Neural progenitor cell (in vitro differentiated cells): ENCODE results near the gene MAN2B2.

Experiments
- EZH2 ChIP-seq: fragments of 200-600 bp; sonication (generic); IDR thresholded peaks from 2 replicates; pipeline ENCODE4 v1.6.1; 2017; ENCODE audit warnings: antibody characterized with exemption, mild to moderate bottlenecking, moderate library complexity
- TF ChIP-seq, protein P1 (sequence below): fragments of 200-600 bp; sonication (generic); IDR thresholded peaks from 2 replicates; pipeline ENCODE4 v1.5.1; 2017; ENCODE audit warnings: antibody characterized with exemption, mild to moderate bottlenecking

DNA sequence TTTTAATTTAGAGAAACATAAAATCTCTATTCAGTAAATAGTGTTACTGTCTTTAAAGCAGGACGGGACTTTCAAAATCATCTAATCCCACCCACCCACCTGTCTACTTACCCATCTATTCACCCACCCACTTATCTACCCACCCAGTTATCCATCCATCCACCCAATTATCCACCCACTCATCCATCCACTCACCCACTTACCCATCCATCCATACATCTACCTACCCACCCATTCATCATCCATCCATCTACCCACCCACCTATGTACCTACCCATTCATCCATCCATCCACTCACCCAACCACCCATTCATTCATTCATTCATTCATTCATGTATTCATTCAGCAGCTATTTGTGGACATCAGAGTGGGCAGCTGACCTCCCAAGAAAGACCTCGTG is 30.6 kb downstream of the MAN2B2 start:
- TF ChIP-seq, protein P1, sequence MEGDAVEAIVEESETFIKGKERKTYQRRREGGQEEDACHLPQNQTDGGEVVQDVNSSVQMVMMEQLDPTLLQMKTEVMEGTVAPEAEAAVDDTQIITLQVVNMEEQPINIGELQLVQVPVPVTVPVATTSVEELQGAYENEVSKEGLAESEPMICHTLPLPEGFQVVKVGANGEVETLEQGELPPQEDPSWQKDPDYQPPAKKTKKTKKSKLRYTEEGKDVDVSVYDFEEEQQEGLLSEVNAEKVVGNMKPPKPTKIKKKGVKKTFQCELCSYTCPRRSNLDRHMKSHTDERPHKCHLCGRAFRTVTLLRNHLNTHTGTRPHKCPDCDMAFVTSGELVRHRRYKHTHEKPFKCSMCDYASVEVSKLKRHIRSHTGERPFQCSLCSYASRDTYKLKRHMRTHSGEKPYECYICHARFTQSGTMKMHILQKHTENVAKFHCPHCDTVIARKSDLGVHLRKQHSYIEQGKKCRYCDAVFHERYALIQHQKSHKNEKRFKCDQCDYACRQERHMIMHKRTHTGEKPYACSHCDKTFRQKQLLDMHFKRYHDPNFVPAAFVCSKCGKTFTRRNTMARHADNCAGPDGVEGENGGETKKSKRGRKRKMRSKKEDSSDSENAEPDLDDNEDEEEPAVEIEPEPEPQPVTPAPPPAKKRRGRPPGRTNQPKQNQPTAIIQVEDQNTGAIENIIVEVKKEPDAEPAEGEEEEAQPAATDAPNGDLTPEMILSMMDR: no peak
- no peak for TF ChIP-seq EZH2
